Activated naive CD4-positive, alpha-beta T cell treated with anti-CD3 and anti-CD28 coated beads, Interleukin-2, amount 10 ng/mL, durations not matched to agents 7 days and 5 days (primary cell): ENCODE results near the gene NSMF.

Source experiments
- CTCF ChIA-PET: fragments of 350-600 bp; sonication (Branson Sonifier 250); formaldehyde crosslinking; loops from one replicate; lab custom pipeline; 2021; ENCODE audit warnings: antibody characterized with exemption; lab: Charles Lee
- DNase-seq: peaks from one replicate; pipeline ENCODE4 v3.0.0-alpha.2; 2020
- H3K27ac Mint-ChIP-seq: one replicate; pipeline ENCODE4 v1.8.0; 2021; ENCODE audit warnings: mild to moderate bottlenecking, moderate library complexity, mixed read lengths
- H3K27me3 Mint-ChIP-seq: one replicate; pipeline ENCODE4 v1.8.0; 2021; ENCODE audit warnings: mild to moderate bottlenecking, mixed read lengths
- H3K36me3 Mint-ChIP-seq: one replicate; pipeline ENCODE4 v1.8.0; 2021; ENCODE audit warnings: mixed read lengths
- H3K4me1 Mint-ChIP-seq: one replicate; pipeline ENCODE4 v1.8.0; 2021; ENCODE audit warnings: mixed read lengths
- H3K4me3 Mint-ChIP-seq: one replicate; pipeline ENCODE4 v1.8.0; 2021; ENCODE audit warnings: mild to moderate bottlenecking, moderate library complexity, mixed read lengths
- H3K9me3 Mint-ChIP-seq: one replicate; pipeline ENCODE4 v1.8.0; 2021; ENCODE audit warnings: mixed read lengths

NSMF gene

GRCh38 chr9:137444106-137444790 lies 14.9 kb downstream of the NSMF start:
- H3K4me1 Mint-ChIP-seq: peaks cover 22% of the 10 kb centered on the region
- H3K4me3 Mint-ChIP-seq: no peak overlapping the region
- CTCF ChIA-PET: interaction anchor here (0.8 to 2.3 kb wide), 7 partner anchors 9 to 157 kb away, joined by 3 to 6 read pairs (median 4); partner anchors contain the start of genes EXD3, NOXA1 and NSMF
- peaks cover 54% of the 10 kb centered on the region for H3K27me3 Mint-ChIP-seq
- no peak overlapping the region for H3K27ac Mint-ChIP-seq
- H3K36me3 Mint-ChIP-seq: no peaks in the 10 kb centered on the region
- DNase-seq: no peak
- no peaks in the 10 kb centered on the region for H3K9me3 Mint-ChIP-seq

- Mint-ChIP-seq H3K36me3 (no peaks in the 10 kb centered on the region), H3K27ac (no peak overlapping the region), H3K9me3 (no peaks in the 10 kb centered on the region), H3K4me3 (peak overlapping the region; percentile 36), H3K4me1 (peaks cover 18% of the 10 kb centered on the region), H3K27me3 (peaks cover 51% of the 10 kb centered on the region)
- CTCF ChIA-PET: interaction anchor here (1.9 kb wide), 1 partner anchor 10 kb away, joined by 5 read pairs; no protein-coding TSS in a partner anchor
- no peak for DNase-seq
These were observed 17.2 kb downstream of the NSMF start for GRCh38 chr9:137441935-137442321.

- CTCF ChIA-PET: no interaction called here
- no peaks in the 10 kb centered on the region for H3K36me3 Mint-ChIP-seq
- DNase-seq: no peak
- H3K27ac Mint-ChIP-seq: no peak within 1 kb of the TSS
- peaks cover 18% of the 10 kb centered on the region for H3K4me1 Mint-ChIP-seq
- H3K9me3 Mint-ChIP-seq: no peaks in the 10 kb centered on the region
- peaks cover 47% of the 10 kb centered on the region for H3K27me3 Mint-ChIP-seq
- H3K4me3 Mint-ChIP-seq: peak within 1 kb of the TSS; percentile 36
These were observed 17.7 kb downstream of the NSMF start, which contains the start of gene ENTPD8 for GRCh38 chr9:137441289-137441934. Gene ENTPD8 (minus strand): TSS chr9:137441357. CDS start chr9:137438285, 3,072 bp downstream.

GRCh38 chr9:137439158-137439714 lies 19.9 kb downstream of the NSMF start:
- DNase-seq: no peak
- H3K4me3 Mint-ChIP-seq: no peak overlapping the region
- H3K36me3 Mint-ChIP-seq: no peaks in the 10 kb centered on the region
- no peaks in the 10 kb centered on the region for H3K9me3 Mint-ChIP-seq
- peak overlapping the region; percentile 11 for H3K27ac Mint-ChIP-seq
- peaks cover 29% of the 10 kb centered on the region for H3K27me3 Mint-ChIP-seq
- H3K4me1 Mint-ChIP-seq: peaks cover 3% of the 10 kb centered on the region
- CTCF ChIA-PET: no interaction called here

- H3K4me1 Mint-ChIP-seq: peaks cover 3% of the 10 kb centered on the region
- CTCF ChIA-PET: no interaction called here
- no peak overlapping the region for H3K4me3 Mint-ChIP-seq
- peaks cover 27% of the 10 kb centered on the region for H3K27me3 Mint-ChIP-seq
- H3K27ac Mint-ChIP-seq: no peak overlapping the region
- DNase-seq: no peak
- H3K9me3 Mint-ChIP-seq: no peaks in the 10 kb centered on the region
- no peaks in the 10 kb centered on the region for H3K36me3 Mint-ChIP-seq
These were observed 20.5 kb downstream of the NSMF start for GRCh38 chr9:137438591-137439157.

GRCh38 chr9:137437691-137438590 lies 21.2 kb downstream of the NSMF start:
- DNase-seq: no peak
- H3K27me3 Mint-ChIP-seq: peaks cover 22% of the 10 kb centered on the region
- no peak overlapping the region for H3K27ac Mint-ChIP-seq
- H3K36me3 Mint-ChIP-seq: no peaks in the 10 kb centered on the region
- H3K4me1 Mint-ChIP-seq: peaks cover 3% of the 10 kb centered on the region
- no peaks in the 10 kb centered on the region for H3K9me3 Mint-ChIP-seq
- no peak overlapping the region for H3K4me3 Mint-ChIP-seq
- CTCF ChIA-PET: no interaction called here

GRCh38 chr9:137436761-137437600 lies 22.2 kb downstream of the NSMF start:
- Mint-ChIP-seq H3K27ac (no peak overlapping the region), H3K36me3 (no peaks in the 10 kb centered on the region), H3K4me3 (no peak overlapping the region), H3K27me3 (peaks cover 12% of the 10 kb centered on the region), H3K9me3 (no peaks in the 10 kb centered on the region), H3K4me1 (peaks cover 2% of the 10 kb centered on the region)
- CTCF ChIA-PET: no interaction called here
- DNase-seq: no peak

- CTCF ChIA-PET: no interaction called here
- H3K4me1 Mint-ChIP-seq: no peaks in the 10 kb centered on the region
- no peaks in the 10 kb centered on the region for H3K36me3 Mint-ChIP-seq
- H3K4me3 Mint-ChIP-seq: no peak overlapping the region
- DNase-seq: no peak
- peaks cover 10% of the 10 kb centered on the region for H3K27me3 Mint-ChIP-seq
- H3K9me3 Mint-ChIP-seq: no peaks in the 10 kb centered on the region
- no peak overlapping the region for H3K27ac Mint-ChIP-seq
These were observed 23.0 kb downstream of the NSMF start for GRCh38 chr9:137435980-137436760.

GRCh38 chr9:137435381-137435891 lies 23.7 kb downstream of the NSMF start:
- Mint-ChIP-seq H3K4me3 (no peak overlapping the region), H3K36me3 (no peaks in the 10 kb centered on the region), H3K4me1 (no peaks in the 10 kb centered on the region), H3K9me3 (no peaks in the 10 kb centered on the region), H3K27me3 (peaks cover 10% of the 10 kb centered on the region), H3K27ac (no peak overlapping the region)
- CTCF ChIA-PET: no interaction called here
- DNase-seq: no peak

- H3K36me3 Mint-ChIP-seq: no peaks in the 10 kb centered on the region
- DNase-seq: no peak
- H3K27ac Mint-ChIP-seq: no peak overlapping the region
- H3K4me3 Mint-ChIP-seq: no peak overlapping the region
- H3K27me3 Mint-ChIP-seq: peaks cover 10% of the 10 kb centered on the region
- H3K9me3 Mint-ChIP-seq: no peaks in the 10 kb centered on the region
- H3K4me1 Mint-ChIP-seq: no peaks in the 10 kb centered on the region
- CTCF ChIA-PET: interaction anchor here (1.2 to 1.3 kb wide), 2 partner anchors 9 to 13 kb away, joined by 3 read pairs; no protein-coding TSS in a partner anchor
These were observed 24.4 kb downstream of the NSMF start for GRCh38 chr9:137434498-137435380.

GRCh38 chr9:137433916-137434431 lies 25.2 kb downstream of the NSMF start:
- Mint-ChIP-seq H3K9me3 (no peaks in the 10 kb centered on the region), H3K27ac (no peak overlapping the region), H3K36me3 (no peaks in the 10 kb centered on the region), H3K4me1 (no peaks in the 10 kb centered on the region), H3K4me3 (no peak overlapping the region), H3K27me3 (peaks cover 3% of the 10 kb centered on the region)
- CTCF ChIA-PET: interaction anchor here (1.2 to 1.3 kb wide), 2 partner anchors 10 to 14 kb away, joined by 3 read pairs; no protein-coding TSS in a partner anchor
- DNase-seq: no peak
